ENCODE results near the gene GON4L.
"Not testable (repeated sequence)": the region's sequence is repeated elsewhere in the genome, so short reads cannot be mapped to it uniquely, and the experiment has no call there.

GON4L gene

DNA sequence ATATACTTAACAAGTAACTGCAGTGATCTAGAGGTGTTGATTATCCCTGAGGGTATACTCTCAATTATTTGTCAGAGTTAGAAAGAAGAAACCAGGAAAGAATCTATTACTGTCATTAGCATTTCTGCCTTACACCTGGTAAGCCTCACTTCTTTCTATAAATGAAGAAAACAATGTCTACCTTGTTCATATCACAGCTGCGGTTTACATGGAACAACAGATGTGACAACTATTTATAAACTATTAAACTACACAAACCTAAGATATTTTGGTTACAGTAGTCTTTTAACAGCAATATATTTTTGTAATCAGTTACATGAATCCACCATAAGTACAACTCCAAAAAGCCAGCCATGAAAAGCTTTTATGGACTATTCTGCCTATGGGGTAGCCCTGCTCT, 40.7 kb downstream of the GON4L start:
- no peaks in the 10 kb centered on the region for H3K4me1 Mint-ChIP-seq (ENCODE audit: low read depth)
- no peaks in the 10 kb centered on the region for H3K9me3 Mint-ChIP-seq
- H3K36me3 Mint-ChIP-seq (ENCODE audit: low read depth), result peaks cover 80% of the 10 kb centered on the region
- no peaks in the 10 kb centered on the region for H3K27me3 Mint-ChIP-seq
- no peak overlapping the region for H3K4me3 Mint-ChIP-seq
- no peak for DNase-seq
- H3K27ac Mint-ChIP-seq, result no peak overlapping the region

DNA sequence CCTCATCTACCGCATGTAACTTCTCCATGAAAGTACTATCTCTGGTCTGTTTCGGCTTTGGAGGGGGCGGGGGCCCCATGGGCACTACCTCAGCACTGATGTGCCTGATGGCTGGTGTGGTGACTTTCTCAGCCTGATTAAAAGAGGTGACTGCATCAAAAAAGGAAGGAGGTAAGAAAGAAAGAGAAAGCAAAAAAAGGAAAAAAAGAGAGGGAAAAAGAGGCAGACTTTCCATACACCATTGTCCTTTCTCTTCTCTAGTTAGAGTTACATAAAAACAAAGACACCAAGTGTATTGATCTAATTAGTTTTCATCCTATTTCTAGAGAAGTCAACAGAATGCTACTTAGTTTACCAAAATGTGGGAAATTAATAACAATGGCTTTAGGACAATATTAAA, 43.3 kb downstream of the GON4L start:
- Mint-ChIP-seq H3K4me1 (ENCODE audit: low read depth) (peaks cover 2% of the 10 kb centered on the region), H3K27ac (peak overlapping the region; percentile 59), H3K9me3 (no peaks in the 10 kb centered on the region), H3K36me3 (ENCODE audit: low read depth) (peaks cover 72% of the 10 kb centered on the region), H3K4me3 (no peak overlapping the region), H3K27me3 (no peaks in the 10 kb centered on the region)
- DNase-seq, result no peak

DNA sequence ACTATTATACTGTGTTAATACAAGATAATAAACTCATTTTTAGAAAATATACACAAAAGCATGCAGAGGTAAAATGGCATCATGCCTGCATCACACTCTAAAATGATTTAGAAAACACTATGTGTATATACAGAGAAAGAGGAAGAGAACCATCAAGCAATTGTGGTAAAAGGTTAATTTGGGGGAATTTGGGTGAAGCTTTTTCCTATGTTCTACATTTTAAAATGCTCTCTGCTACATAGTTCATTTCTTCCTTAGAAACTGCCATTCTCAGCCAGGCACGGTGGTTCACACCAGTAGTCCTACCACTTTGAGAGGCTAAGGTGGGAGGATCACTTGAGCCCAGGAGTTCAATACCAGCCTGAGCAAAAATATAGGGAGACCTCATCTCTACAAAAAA, 44.1 kb downstream of the GON4L start:
- H3K4me3 Mint-ChIP-seq, result no peak overlapping the region
- no peaks in the 10 kb centered on the region for H3K27me3 Mint-ChIP-seq
- H3K36me3 Mint-ChIP-seq (ENCODE audit: low read depth), result peaks cover 72% of the 10 kb centered on the region
- H3K9me3 Mint-ChIP-seq, result no peaks in the 10 kb centered on the region
- peaks cover 2% of the 10 kb centered on the region for H3K4me1 Mint-ChIP-seq (ENCODE audit: low read depth)
- no peak overlapping the region for H3K27ac Mint-ChIP-seq
- DNase-seq, result no peak

DNA sequence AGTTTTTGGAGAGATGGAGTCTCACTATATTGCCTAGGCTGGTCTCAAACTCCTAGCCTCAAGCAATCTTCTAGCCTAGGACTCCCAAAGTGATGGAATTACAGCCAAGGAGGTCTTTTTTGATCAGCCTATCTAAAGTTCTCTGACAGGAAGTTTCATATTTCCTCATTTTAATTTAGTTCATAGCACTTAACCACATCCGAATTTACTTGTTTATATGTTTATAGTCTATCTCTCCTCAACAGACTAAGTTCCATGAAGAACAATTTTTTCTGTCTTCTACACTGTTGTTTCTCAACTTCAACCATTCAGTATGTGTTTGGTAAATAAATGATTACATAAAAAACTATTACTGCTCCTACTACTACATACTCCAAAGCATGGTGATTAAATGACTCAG, 47.9 kb downstream of the GON4L start:
- Mint-ChIP-seq H3K36me3 (ENCODE audit: low read depth) (peaks cover 74% of the 10 kb centered on the region), H3K9me3 (no peaks in the 10 kb centered on the region), H3K27ac (no peak overlapping the region), H3K4me3 (no peak overlapping the region), H3K4me1 (ENCODE audit: low read depth) (peaks cover 2% of the 10 kb centered on the region), H3K27me3 (no peaks in the 10 kb centered on the region)
- no peak for DNase-seq

DNA sequence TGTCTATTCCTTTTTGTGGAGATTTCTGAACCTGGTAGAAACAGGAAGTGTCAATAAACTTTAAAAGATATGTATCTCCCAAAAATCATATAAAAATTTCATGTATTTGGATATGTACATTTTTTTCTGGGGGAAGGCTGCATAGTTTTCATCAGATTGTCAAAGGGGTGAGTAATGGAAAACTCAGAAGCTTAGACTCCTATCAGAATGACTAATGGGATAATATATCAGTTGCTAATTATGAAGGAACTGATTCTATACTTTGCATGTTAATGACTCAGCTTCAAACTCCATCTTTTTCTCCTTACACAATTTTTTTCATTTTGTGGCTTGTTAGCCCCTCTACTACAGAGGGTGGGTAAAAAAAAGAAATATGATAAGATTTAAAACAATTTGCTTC, 55.9 kb downstream of the GON4L start:
- DNase-seq, result no peak
- Mint-ChIP-seq H3K27me3 (no peaks in the 10 kb centered on the region), H3K4me1 (ENCODE audit: low read depth) (peaks cover 8% of the 10 kb centered on the region), H3K9me3 (no peaks in the 10 kb centered on the region), H3K36me3 (ENCODE audit: low read depth) (peaks cover 77% of the 10 kb centered on the region), H3K4me3 (no peak overlapping the region), H3K27ac (peak overlapping the region; percentile 89)

DNA sequence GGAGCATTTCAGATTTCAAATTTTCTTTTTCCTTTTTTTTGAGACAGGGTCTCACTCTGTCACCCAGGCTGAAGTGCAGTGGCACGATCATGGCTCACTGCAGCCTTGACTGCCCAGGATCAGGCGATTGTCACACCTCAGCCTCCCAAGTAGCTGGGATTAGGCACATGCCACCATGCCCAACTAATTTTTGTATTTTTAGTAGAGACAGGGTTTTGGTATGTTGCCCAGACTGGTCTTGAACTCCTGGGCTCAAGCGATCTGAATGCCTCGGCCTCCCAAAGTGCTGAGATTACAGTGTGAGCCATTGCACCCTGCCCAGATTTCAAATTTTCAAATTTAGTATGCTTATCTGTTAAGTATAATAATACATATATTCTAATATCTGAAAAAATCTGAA, 61.4 kb downstream of the GON4L start:
- H3K4me1 Mint-ChIP-seq (ENCODE audit: low read depth); DNase-seq; H3K27ac Mint-ChIP-seq; H3K27me3 Mint-ChIP-seq; H3K4me3 Mint-ChIP-seq; H3K9me3 Mint-ChIP-seq: not testable (repeated sequence)
- peaks cover 73% of the 10 kb centered on the region for H3K36me3 Mint-ChIP-seq (ENCODE audit: low read depth)

DNA sequence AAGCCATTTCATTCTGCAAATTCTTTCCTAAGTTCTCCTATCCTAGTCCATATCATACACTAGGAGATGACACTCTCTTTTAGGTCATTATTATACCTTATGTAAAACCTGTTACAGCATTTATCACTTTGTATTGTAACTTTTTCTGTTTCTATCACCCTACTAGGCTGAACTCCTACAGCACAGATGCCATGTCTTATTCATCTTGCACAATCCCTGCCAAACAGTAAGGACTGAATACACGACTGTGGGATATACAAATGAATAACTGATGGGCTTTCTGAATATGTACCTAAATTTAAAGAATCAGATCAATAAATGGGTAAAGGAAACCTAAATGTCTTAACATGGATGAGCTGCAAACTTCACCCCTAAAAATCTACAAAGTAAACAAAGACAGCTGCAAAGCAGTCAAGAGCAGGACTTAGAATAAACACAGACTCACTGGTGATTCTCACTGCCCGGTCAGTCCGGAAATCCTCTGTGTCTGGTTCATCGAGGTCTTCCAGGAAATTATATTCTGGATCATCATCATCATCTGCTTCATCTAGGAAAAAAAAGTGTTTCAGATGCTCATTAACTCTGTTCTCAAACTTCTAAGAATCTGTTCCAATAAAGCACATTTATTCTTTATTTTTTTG, 62.3 kb downstream of the GON4L start:
- no peak overlapping the region for H3K4me3 Mint-ChIP-seq
- DNase-seq, result no peak
- no peaks in the 10 kb centered on the region for H3K4me1 Mint-ChIP-seq (ENCODE audit: low read depth)
- H3K36me3 Mint-ChIP-seq (ENCODE audit: low read depth), result peaks cover 74% of the 10 kb centered on the region
- no peaks in the 10 kb centered on the region for H3K9me3 Mint-ChIP-seq
- H3K27me3 Mint-ChIP-seq, result no peaks in the 10 kb centered on the region
- H3K27ac Mint-ChIP-seq, result no peak overlapping the region

DNA sequence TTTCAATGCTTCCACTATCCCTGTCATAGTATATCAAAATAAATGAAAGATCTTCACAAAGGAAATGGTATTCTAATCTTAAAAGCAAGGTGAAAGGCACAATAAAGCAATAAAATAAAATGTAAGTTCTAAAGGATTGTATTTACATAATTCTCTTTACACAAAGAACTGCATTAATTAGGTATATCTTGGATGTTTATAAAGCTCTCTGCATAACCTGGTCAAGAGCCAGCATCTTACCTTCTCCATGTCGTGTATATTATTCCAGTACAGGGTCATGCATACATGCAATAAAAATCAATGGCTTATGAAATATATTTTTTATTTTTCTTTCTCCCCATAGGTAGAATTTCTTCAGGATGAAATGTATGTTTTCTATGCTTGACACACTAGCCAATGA, 63.8 kb downstream of the GON4L start:
- no peak overlapping the region for H3K27ac Mint-ChIP-seq

DNA sequence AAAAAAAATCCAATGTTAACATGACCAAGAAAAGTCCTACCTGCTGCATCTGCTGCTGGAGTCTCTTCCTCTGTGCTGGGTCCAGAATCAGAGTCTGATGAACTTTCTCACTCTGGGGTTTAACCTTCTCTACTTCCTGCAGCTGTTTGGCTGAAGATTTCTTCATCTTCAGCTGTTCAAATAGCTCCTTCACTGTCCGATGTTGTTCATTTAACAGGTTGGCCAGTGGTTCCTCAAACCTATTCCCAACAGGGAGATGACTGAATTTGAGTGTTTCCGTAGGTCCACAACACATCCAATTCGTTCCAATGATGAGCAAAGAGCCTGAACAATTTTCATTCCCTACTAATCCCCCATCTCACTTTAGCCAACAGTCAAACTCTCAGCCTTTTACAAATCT, 79.4 kb downstream of the GON4L start:
- Mint-ChIP-seq H3K27ac (peak overlapping the region; percentile 4), H3K4me3 (no peak overlapping the region), H3K27me3 (no peaks in the 10 kb centered on the region), H3K9me3 (no peaks in the 10 kb centered on the region), H3K4me1 (ENCODE audit: low read depth) (peaks cover 13% of the 10 kb centered on the region), H3K36me3 (ENCODE audit: low read depth) (peaks cover 73% of the 10 kb centered on the region)
- no peak for DNase-seq

More for the DNA sequence above, 63.8 kb downstream of the GON4L start:
- peaks cover 71% of the 10 kb centered on the region for H3K36me3 Mint-ChIP-seq (ENCODE audit: low read depth)
- H3K4me3 Mint-ChIP-seq, result no peak overlapping the region
- DNase-seq, result no peak
- H3K27me3 Mint-ChIP-seq, result no peaks in the 10 kb centered on the region
- no peaks in the 10 kb centered on the region for H3K4me1 Mint-ChIP-seq (ENCODE audit: low read depth)
- no peaks in the 10 kb centered on the region for H3K9me3 Mint-ChIP-seq

DNA sequence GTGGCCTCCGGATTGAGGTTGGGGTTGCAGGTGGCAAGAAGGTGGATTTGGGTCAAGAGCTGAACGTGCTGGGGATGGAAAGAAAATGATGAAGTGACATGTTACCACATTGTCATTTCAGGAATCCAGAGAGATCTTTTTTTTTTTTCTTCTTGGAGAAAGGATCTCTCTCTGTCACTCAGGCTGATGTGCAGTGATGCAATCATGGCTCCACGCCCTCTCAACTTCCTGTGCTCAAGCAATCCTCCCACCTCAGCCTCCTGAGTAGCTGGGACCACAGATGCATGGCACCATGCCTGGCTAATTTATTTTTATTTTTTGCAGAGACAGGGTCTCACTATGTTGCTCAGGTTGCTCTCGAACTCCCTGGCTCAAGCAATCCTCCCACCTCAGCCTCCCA, 80.6 kb downstream of the GON4L start:
- DNase-seq, result no peak
- Mint-ChIP-seq H3K4me1 (ENCODE audit: low read depth) (peaks cover 13% of the 10 kb centered on the region), H3K9me3 (no peaks in the 10 kb centered on the region), H3K27ac (peak overlapping the region; percentile 83), H3K4me3 (no peak overlapping the region), H3K27me3 (no peaks in the 10 kb centered on the region), H3K36me3 (ENCODE audit: low read depth) (peaks cover 76% of the 10 kb centered on the region)

DNA sequence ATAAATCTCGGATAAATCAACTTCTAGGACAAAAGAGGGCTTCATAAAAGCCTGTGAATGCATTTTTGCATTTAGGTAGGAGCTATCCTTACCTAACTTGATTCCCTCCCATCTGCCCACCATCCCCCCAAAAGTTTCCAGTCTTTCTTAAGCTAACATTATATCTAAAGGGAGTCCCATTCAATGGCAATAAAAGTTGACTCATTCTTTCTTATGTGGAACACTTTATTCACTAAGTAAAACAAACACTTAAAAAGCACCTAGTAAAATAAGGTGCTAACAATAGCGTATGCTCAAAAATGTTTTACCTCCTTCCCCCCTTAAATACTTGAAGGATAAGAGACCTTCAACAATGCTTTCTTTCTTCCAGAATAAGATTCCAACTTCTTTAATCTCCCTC, 83.8 kb downstream of the GON4L start:
- Mint-ChIP-seq H3K4me1 (ENCODE audit: low read depth) (peaks cover 13% of the 10 kb centered on the region), H3K4me3 (no peak overlapping the region), H3K36me3 (ENCODE audit: low read depth) (peaks cover 88% of the 10 kb centered on the region), H3K27ac (peak overlapping the region; percentile 50), H3K9me3 (no peaks in the 10 kb centered on the region), H3K27me3 (no peaks in the 10 kb centered on the region)
- DNase-seq, result no peak

DNA sequence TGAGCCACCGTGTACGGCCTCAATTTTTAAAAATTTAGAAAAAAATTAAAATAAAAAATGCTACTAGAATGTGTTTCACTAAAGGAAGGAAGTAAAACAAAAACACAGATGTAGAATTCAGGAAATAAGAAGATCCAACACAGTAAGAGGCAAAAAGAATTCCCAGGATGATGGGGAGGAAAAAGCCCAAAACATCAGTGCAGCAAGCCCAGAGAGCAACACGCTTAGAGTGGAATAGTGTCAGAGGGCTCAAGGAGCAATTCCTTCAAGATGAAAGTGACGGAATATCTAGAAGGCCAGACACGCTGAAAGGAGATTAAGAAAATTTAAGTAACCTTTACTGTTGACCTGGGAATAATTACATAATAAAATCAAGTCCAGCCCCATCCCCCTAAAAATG, 87.8 kb downstream of the GON4L start:
- H3K27me3 Mint-ChIP-seq, result no peaks in the 10 kb centered on the region
- peaks cover 5% of the 10 kb centered on the region for H3K4me1 Mint-ChIP-seq (ENCODE audit: low read depth)
- H3K9me3 Mint-ChIP-seq, result no peaks in the 10 kb centered on the region

DNA sequence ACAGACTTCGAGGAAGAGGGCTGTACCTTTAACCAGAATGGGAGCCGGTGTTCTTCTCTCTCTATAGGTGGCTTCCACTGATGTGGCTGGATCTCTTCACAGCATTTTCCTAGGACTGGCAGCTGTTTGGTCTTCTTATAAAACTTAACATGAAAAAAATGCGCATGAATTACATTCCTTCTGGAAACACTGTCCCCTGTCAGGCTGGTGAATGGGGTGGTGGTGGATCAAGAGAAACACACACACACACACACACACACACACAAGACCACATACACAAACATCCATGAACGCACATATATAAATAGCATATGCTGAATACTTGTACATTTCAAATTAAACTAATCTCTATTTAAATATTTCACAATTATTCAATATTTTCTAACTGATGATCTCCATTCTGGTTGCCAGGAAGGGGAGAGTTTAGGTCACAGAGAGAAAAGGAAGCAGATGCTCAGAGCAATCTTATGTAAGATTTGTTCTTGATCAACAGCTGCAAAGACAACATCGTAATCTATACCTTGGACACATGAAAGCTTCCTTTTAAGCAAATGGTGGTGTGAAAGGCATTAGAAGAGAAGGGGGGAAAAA, 89.5 kb downstream of the GON4L start:
- not testable (repeated sequence) for H3K27me3 Mint-ChIP-seq; H3K4me1 Mint-ChIP-seq (ENCODE audit: low read depth); DNase-seq; H3K9me3 Mint-ChIP-seq; H3K4me3 Mint-ChIP-seq
- Mint-ChIP-seq H3K36me3 (ENCODE audit: low read depth) (peaks cover 86% of the 10 kb centered on the region), H3K27ac (peak overlapping the region; percentile 35)

More for the DNA sequence above, 87.8 kb downstream of the GON4L start:
- Mint-ChIP-seq H3K36me3 (ENCODE audit: low read depth) (peaks cover 85% of the 10 kb centered on the region), H3K4me3 (no peak overlapping the region), H3K27ac (no peak overlapping the region)
- no peak for DNase-seq

DNA sequence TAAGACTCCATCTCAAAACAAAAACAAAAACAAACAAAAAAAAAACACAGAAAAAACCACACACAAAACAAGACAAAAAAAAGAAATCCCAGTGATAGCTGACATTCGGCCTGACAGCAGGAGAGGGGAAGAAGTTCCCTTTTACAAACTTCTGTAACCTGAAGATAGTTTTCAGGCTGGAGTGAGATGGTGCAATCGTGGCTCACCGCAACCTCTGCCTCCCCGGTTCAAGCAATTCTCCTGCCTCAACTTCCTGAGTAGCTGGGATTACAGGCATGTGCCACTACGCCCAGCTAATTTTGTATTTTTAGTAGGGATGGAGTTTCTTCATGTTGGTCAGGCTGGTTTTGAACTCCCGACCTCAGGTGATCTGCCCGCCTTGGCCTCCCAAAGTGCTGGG, 93.0 kb downstream of the GON4L start:
- H3K9me3 Mint-ChIP-seq; H3K27ac Mint-ChIP-seq; DNase-seq; H3K4me1 Mint-ChIP-seq (ENCODE audit: low read depth); H3K4me3 Mint-ChIP-seq; H3K27me3 Mint-ChIP-seq: not testable (repeated sequence)
- H3K36me3 Mint-ChIP-seq (ENCODE audit: low read depth), result peaks cover 87% of the 10 kb centered on the region

DNA sequence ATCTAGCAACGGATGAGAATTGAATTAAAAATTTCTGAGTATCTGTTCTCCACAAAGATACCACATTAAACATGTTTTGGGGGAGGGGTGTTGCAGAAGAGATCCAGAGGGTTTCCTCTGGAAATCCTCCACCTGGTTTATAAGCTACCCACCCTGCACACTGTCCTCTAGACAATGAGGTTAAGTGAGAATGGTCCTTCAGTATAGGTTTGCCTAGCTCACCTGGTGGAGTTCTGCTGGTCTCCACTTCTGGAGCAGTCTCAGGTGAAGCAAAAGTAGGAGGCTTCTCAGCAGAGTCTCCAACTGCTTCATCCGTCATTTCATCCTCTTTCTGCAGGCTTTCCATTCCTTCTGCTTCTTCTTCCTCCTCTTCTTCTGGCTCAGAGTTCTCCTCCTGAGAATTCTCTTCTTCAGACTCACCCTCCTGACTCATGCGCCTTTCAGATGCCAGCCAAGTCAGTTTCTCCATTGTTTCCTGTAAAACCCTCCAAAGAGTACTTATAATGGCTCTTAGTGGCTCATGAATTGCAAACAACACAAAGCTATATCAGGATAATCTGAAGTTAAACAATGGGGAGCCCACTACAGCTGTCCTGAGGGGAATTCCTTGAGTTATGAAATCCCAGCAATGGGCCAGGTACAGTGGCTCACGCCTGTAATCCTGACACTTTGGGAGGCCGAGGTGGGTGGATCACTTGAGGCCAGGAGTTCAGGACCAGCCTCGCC, 93.8 kb downstream of the GON4L start:
- not testable (repeated sequence) for DNase-seq; H3K9me3 Mint-ChIP-seq; H3K4me3 Mint-ChIP-seq; H3K27me3 Mint-ChIP-seq; H3K4me1 Mint-ChIP-seq (ENCODE audit: low read depth)
- Mint-ChIP-seq H3K27ac (peak overlapping the region; percentile 10), H3K36me3 (ENCODE audit: low read depth) (peaks cover 88% of the 10 kb centered on the region)
